Right hindlimb (tissue), 1 donor: ENCODE data around the gene RBPJ.
A peak's percentile ranks its signal among the peaks of the same experiment; 100 is the strongest.

Source experiments
- DNase-seq: peaks from one replicate; pipeline ENCODE4 v3.0.0-alpha.2; 2018

The RBPJ gene

GRCh38 chr4:26424153-26424552, 103.3 kb downstream of the RBPJ start:
- no peak for DNase-seq

GRCh38 chr4:26424838-26425237, 104.0 kb downstream of the RBPJ start:
- no peak for DNase-seq

GRCh38 chr4:26425953-26426352, 105.1 kb downstream of the RBPJ start:
- DNase-seq = no peak

- DNase-seq = no peak
These were observed 106.1 kb downstream of the RBPJ start for GRCh38 chr4:26426892-26427291.

GRCh38 chr4:26429910-26430309, 109.1 kb downstream of the RBPJ start:
- no peak for DNase-seq

- DNase-seq = no peak
These were observed 110.8 kb downstream of the RBPJ start for GRCh38 chr4:26431461-26432180.

GRCh38 chr4:26432419-26432818, 111.6 kb downstream of the RBPJ start:
- DNase-seq = no peak

- no peak for DNase-seq
These were observed 112.7 kb downstream of the RBPJ start for GRCh38 chr4:26433556-26433955.

- DNase-seq = no peak
These were observed 113.3 kb downstream of the RBPJ start for GRCh38 chr4:26434030-26434639.

- DNase-seq = no peak
These were observed 120.3 kb downstream of the RBPJ start for GRCh38 chr4:26441102-26441501.

- DNase-seq = no peak
These were observed 121.0 kb downstream of the RBPJ start for GRCh38 chr4:26441771-26442170.

- no peak for DNase-seq
These were observed 126.6 kb downstream of the RBPJ start for GRCh38 chr4:26447378-26447777.

- DNase-seq = no peak
These were observed 129.6 kb downstream of the RBPJ start for GRCh38 chr4:26450418-26450817.

- DNase-seq = no peak
These were observed 130.8 kb downstream of the RBPJ start for GRCh38 chr4:26451597-26451996.

- no peak for DNase-seq
These were observed 132.0 kb downstream of the RBPJ start for GRCh38 chr4:26452565-26453531.

- no peak for DNase-seq
These were observed 134.1 kb downstream of the RBPJ start for GRCh38 chr4:26454961-26455360.

- DNase-seq = no peak
These were observed 134.8 kb downstream of the RBPJ start for GRCh38 chr4:26455571-26455970.

- no peak for DNase-seq
These were observed 136.6 kb downstream of the RBPJ start for GRCh38 chr4:26457412-26457811.

GRCh38 chr4:26458157-26458561, 137.3 kb downstream of the RBPJ start:
- DNase-seq = peak; percentile 61

- DNase-seq = no peak
These were observed 138.4 kb downstream of the RBPJ start for GRCh38 chr4:26459054-26459755.

GRCh38 chr4:26459756-26460530, 139.1 kb downstream of the RBPJ start:
- DNase-seq = no peak

- peak; percentile 46 for DNase-seq
These were observed 142.1 kb downstream of the RBPJ start for GRCh38 chr4:26462874-26463273.
